GM12878 (cell line): ENCODE results near the gene COASY. TPM values are rescaled to one million over a fixed set of nuclear protein-coding genes. Genes with fewer than 3 reads are reported as not detected.

Experiments used
- ATAC-seq: fragments of 200-7000 bp; cut with Tn5 transposase; 3 replicates; pipeline ENCODE4 v1.9.1; 2020; ENCODE audit warnings: mild to moderate bottlenecking, moderate library complexity
- BruUV-seq: library from RNA; stranded (reverse); fragments of 400-500 nt; replicated peaks from 2 replicates; lab custom pipeline; 2021; lab: Mats Ljungman, UMichigan
- CTCF ChIA-PET: fragments of 300-600 bp; sonication (Branson Sonifier 250); formaldehyde crosslinking; extraction: SDS; loops from one replicate; lab custom pipeline; 2021; ENCODE audit warnings: inconsistent platforms; lab: Yijun Ruan, JAX
- POLR2A ChIA-PET: fragments of 350-600 bp; formaldehyde crosslinking; extraction: SDS; loops from one replicate; lab custom pipeline; 2021; ENCODE audit warnings: inconsistent platforms; lab: Charles Lee
- RAD21 ChIA-PET: fragments of 300-600 bp; sonication (Branson Sonifier 250); formaldehyde crosslinking; loops from one replicate; lab custom pipeline; 2023; ENCODE audit warnings: antibody characterized with exemption; ENCODE audit not compliant: unreplicated experiment; lab: Charles Lee
- SMC1A ChIA-PET: fragments of 300-600 bp; sonication (Branson Sonifier 250); formaldehyde crosslinking; loops from one replicate; lab custom pipeline; 2023; ENCODE audit not compliant: unreplicated experiment, uncharacterized antibody; lab: Charles Lee
- DNase-seq: peaks from one replicate; pipeline ENCODE4 v3.0.0-alpha.2; 2011; ENCODE audit warnings: low read depth, low spot score
- FAIRE-seq: peaks from 3 replicates; lab custom pipeline; 2011; peaks lifted over from hg19 to GRCh38; lab: Jason Lieb, UNC
- H2AFZ ChIP-seq: 2 replicates; pipeline ENCODE4 v1.6.0; 2011; ENCODE audit warnings: low read depth, low read length, control low read depth; ENCODE audit not compliant: control insufficient read depth
- H3K27ac ChIP-seq: 2 replicates; pipeline ENCODE4 v1.5.1; 2011; ENCODE audit warnings: control low read depth; ENCODE audit not compliant: control insufficient read depth, insufficient read depth
- H3K27me3 ChIP-seq, 2 experiments: replicated peaks in 1 of 2; 2 replicates each; pipeline versions ENCODE4 v1.6.0 to v1.6.1; 2011; ENCODE audit warnings: low read length in 1 of 2; ENCODE audit not compliant: control insufficient read depth in 2 of 2, insufficient read depth in 2 of 2
- H3K36me3 ChIP-seq, 2 experiments: 2 replicates each; pipeline ENCODE4 v1.5.1; 2011; ENCODE audit warnings: low read length in 1 of 2; ENCODE audit not compliant: control insufficient read depth in 2 of 2, insufficient read depth in 2 of 2
- H3K4me1 ChIP-seq: 2 replicates; pipeline ENCODE4 v1.6.1; 2011; ENCODE audit warnings: mild to moderate bottlenecking, low read length, moderate library complexity, mixed read lengths; ENCODE audit not compliant: control insufficient read depth, insufficient read depth
- H3K4me2 ChIP-seq: 2 replicates; pipeline ENCODE4 v1.6.0; 2011; ENCODE audit warnings: control low read depth; ENCODE audit not compliant: control insufficient read depth, insufficient read depth
- H3K4me3 ChIP-seq: fragments of 200-600 bp; sonication (generic); 2 replicates; pipeline ENCODE4 v1.5.1; 2016
- H3K79me2 ChIP-seq: 2 replicates; pipeline ENCODE4 v1.6.0; 2011; ENCODE audit warnings: low read length; ENCODE audit not compliant: control insufficient read depth, insufficient read depth
- H3K9ac ChIP-seq: 2 replicates; pipeline ENCODE4 v1.8.0; 2011; ENCODE audit warnings: low read length, control low read depth, mixed read lengths; ENCODE audit not compliant: control insufficient read depth, insufficient read depth
- H3K9me3 ChIP-seq: replicated peaks from 3 replicates; pipeline ENCODE4 v1.5.1; 2011; ENCODE audit warnings: mild to moderate bottlenecking, low read length; ENCODE audit not compliant: control insufficient read depth, insufficient read depth
- H4K20me1 ChIP-seq: 2 replicates; pipeline ENCODE4 v1.6.0; 2011; ENCODE audit not compliant: control insufficient read depth, insufficient read depth
- ZNF384 ChIP-seq: IDR thresholded peaks from 2 replicates; pipeline ENCODE4 v1.6.1; 2012; ENCODE audit warnings: low read depth, mild to moderate bottlenecking, low read length, improper control_type of control experiment, borderline replicate concordance
- WGBS: methylation state at CpG from one replicate; pipeline ENCODE4 v1.1.6; 2016; ENCODE audit warnings: low lambda C conversion rate; ENCODE audit not compliant: insufficient replicate concordance, insufficient coverage; ENCODE audit errors: missing lambda C conversion rate; 5-methylcytosine and 5-hydroxymethylcytosine counted together
- in situ Hi-C: fragments of 300-500 bp; cut with MboI; formaldehyde crosslinking; loops from 9 replicates; pipeline ENCODE4 v1.14.3; 2018; ENCODE audit warnings: mixed read lengths
- intact Hi-C: fragments of 100-400 bp; cut with micrococcal nuclease; formaldehyde crosslinking; loops from one replicate; pipeline ENCODE4 v1.14.2; 2022; ENCODE audit not compliant: unreplicated experiment
- polyA plus RNA-seq, 11 experiments: library from polyadenylated mRNA; depleted of rRNA in 4 of 11; unstranded in 6 of 11; stranded (reverse) in 5 of 11; fragments of >200 nt; fragmentation: Nextera tagmentation in 4 of 11; fragmentation: Illumina TruSeq in 1 of 11; extraction: Ambion mirVana in 4 of 11; extraction: Trizol in 1 of 11; gene quantifications; 1 replicate in 1 of 11; 2 replicates in 10 of 11; pipeline versions ENCODE4 v1.2.1 to v1.2.3, GENCODE V29; 2011 to 2016; ENCODE audit warnings: inconsistent platforms in 2 of 11, missing spikeins in 2 of 11, low read depth in 1 of 11
- total RNA-seq, 4 experiments: library from RNA; depleted of rRNA in 3 of 4; stranded (reverse); fragments of >200 nt in 3 of 4; fragmentation: Illumina TruSeq in 1 of 4; extraction: Trizol in 1 of 4; gene quantifications; 2 replicates each; pipeline versions ENCODE4 v1.2.1 to v1.2.3, GENCODE V29; 2013 to 2021
- TF ChIP-seq, protein P1 (sequence below): fragments of 450-650 bp; IDR thresholded peaks from 2 replicates; pipeline ENCODE4 v1.6.1; 2016; ENCODE audit warnings: mild to moderate bottlenecking
- TF ChIP-seq, protein P2 (sequence below): fragments of 450-650 bp; IDR thresholded peaks from 2 replicates; pipeline ENCODE4 v1.6.1; 2016; ENCODE audit warnings: mild to moderate bottlenecking

COASY gene
- total and polyA plus RNA-seq, 10 of the 15 experiments (the other 5 are each of a cell fraction or from before 2014, with no cell fraction given): 18.6 to 93.9 (median 43.2) TPM

GRCh38 chr17:42590886-42591285 is 28.9 kb downstream of the COASY start:
- no peak overlapping the region for H3K27ac ChIP-seq
- no peak overlapping the region for H2AFZ ChIP-seq
- intact Hi-C loops: no loop called here
- BruUV-seq: no TSS peak
- H3K4me1 ChIP-seq: peaks cover 22% of the 10 kb centered on the region
- CTCF ChIA-PET: interaction anchor here (0.8 to 1.9 kb wide), 5 partner anchors 11 to 173 kb away, joined by 3 to 8 read pairs (median 3); partner anchors contain the start of genes RETREG3 and TUBG1
- H3K4me3 ChIP-seq: no peak overlapping the region
- H3K9ac ChIP-seq: no peak overlapping the region
- RAD21 ChIA-PET: no interaction called here
- TF ChIP-seq ZNF384: no peak
- TF ChIP-seq, protein P1, sequence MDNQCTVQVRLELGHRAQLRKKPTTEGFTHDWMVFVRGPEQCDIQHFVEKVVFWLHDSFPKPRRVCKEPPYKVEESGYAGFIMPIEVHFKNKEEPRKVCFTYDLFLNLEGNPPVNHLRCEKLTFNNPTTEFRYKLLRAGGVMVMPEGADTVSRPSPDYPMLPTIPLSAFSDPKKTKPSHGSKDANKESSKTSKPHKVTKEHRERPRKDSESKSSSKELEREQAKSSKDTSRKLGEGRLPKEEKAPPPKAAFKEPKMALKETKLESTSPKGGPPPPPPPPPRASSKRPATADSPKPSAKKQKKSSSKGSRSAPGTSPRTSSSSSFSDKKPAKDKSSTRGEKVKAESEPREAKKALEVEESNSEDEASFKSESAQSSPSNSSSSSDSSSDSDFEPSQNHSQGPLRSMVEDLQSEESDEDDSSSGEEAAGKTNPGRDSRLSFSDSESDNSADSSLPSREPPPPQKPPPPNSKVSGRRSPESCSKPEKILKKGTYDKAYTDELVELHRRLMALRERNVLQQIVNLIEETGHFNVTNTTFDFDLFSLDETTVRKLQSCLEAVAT: no peak
- TF ChIP-seq, protein P2, sequence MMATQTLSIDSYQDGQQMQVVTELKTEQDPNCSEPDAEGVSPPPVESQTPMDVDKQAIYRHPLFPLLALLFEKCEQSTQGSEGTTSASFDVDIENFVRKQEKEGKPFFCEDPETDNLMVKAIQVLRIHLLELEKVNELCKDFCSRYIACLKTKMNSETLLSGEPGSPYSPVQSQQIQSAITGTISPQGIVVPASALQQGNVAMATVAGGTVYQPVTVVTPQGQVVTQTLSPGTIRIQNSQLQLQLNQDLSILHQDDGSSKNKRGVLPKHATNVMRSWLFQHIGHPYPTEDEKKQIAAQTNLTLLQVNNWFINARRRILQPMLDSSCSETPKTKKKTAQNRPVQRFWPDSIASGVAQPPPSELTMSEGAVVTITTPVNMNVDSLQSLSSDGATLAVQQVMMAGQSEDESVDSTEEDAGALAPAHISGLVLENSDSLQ: no peak
- in situ Hi-C loops: no loop called here
- no peak for ATAC-seq
- WGBS: 79% methylated on average over 2 of the region's 2 CpGs
- no peaks in the 10 kb centered on the region; the same call in 1 of the 2 replicates for H4K20me1 ChIP-seq
- no peaks in the 10 kb centered on the region for H3K9me3 ChIP-seq
- peaks cover 0 to 29% of the 10 kb centered on the region in 2 experiments; a peak in 3 of 4 replicates for H3K36me3 ChIP-seq
- SMC1A ChIA-PET: interaction anchor here (1.3 to 1.4 kb wide), 3 partner anchors 10 to 14 kb away, joined by 3 to 4 read pairs (median 3); no protein-coding TSS in a partner anchor
- no peak overlapping the region for H3K4me2 ChIP-seq
- FAIRE-seq: no peak
- DNase-seq: no peak
- peaks cover 3% of the 10 kb centered on the region for H3K79me2 ChIP-seq
- POLR2A ChIA-PET: no interaction called here
- H3K27me3 ChIP-seq: no peaks in the 10 kb centered on the region
